Measurements from ENCODE around the gene GRM1.

GRM1 gene

DNA sequence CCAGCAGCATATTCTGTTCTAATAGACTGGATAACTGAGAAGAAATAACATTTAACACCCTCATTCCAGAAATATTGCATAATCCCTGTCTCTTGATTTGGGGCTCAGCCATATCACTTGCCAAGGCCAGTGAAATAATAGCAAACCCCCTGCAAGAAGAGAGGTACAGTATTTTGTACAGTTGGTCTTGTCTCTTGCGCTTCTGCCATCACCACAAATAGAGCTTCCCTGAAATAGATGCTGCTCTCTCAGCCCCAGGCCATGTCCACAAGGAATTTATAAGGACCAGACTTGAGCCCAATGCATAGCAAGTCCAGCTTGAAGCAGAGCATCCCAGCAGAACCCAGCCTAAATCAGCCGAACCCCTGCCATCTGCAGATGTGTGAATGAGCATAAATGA lies 254.0 kb downstream of the GRM1 start:
- DNase-seq = no peak

DNA sequence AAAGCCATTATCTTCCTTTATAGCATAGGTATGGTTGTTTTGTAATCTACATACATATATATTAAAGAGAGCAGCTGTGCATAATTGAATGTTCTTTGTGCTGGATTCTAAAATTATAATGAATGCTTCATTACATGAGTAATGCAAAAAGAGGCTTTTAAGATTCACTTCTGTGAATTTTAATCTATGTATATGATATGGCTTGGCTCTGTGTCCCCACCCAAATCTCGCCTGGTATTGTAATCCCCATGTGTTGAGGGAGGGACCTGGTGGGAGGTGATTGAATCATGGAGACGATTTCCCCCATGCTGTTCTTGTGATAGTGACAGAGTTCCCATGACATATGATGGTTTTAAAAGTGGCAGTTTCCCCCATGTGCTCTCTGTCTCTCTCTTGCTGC lies 255.4 kb downstream of the GRM1 start:
- no peak for DNase-seq

DNA sequence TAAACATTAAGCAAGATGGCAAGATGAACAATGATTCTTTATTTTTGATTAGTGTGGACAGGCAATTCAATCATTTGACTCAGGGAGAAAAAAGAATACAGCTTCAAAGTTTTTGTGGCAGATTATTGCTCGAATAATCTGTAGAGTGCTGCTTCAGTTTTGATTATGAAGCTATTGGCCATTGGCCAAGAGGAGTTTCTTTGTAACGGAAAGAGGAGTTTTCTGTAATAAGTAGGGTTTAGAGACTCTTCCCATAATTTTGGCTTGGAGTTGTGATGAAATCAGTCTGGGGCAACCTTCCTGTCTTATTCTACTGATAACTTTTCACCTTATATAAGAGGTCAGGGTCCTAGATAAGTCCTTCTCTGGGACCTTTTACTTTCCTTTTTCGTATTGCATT lies 258.1 kb downstream of the GRM1 start:
- no peak for DNase-seq

DNA sequence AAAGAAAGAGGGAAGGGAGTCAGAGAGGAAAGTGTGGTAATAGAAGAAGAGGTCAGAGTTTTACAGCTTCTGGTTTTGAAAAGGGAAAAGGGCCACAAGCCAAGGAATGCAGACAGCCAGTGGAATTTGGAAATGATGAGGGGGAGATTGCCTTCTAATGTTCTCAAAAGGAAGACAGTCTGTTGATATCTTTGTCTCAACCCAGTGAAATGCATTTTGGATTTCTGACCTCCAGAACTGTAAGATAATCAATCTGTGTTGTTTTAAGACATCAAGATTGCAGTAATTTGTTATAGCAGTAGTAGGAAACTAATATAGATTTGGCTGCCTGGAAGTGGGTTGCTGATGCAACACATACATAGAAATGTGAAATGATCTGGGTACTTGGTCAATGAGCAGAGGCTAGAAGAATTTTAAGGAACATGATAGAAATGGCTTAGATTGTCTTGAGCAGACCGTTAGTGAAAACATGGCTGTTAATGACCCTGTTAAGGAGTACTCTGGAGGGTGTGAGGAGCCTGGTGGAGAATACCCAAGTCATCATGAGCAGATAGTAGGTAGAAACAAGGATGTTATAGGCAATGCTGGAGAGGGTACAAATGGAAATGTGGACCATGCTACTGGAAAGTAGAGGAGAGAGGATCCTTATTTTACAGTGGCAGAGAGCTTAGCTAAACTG lies 259.0 kb downstream of the GRM1 start:
- no peak for DNase-seq

DNA sequence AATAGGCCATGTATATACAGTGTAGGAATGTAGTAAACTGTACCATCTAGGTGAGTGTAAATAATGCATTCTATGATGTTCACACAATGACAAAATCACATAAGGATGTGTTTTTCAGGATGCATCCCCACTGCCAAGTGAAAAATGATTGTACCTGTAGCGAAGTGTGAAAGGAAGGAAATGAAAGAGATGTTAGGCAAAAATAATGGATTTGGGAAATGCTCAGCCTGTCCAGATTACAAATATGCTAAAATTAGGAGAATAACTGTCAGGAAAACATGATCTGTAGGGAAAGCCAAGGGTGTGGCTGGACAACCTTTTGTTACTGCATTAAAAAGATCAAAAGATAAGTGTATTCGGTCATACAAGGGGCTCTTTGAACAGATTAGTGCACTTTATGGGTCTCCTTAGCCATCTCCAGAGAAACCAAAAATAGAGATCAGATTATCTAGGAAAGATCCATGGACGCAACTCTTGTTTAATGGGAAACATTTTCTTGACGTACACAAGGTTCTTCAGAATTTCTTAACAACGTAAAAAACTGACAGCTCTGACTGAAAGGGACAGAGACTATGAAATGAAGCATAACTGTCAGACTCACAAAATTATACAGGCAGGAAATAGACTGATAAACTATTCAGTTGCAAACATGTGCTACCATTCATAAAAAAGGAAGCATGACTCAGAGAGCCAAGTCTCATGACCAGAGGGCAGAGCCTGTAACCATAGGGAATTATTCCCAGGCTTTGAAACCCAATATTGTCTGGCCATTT lies 261.1 kb downstream of the GRM1 start:
- no peak for DNase-seq

DNA sequence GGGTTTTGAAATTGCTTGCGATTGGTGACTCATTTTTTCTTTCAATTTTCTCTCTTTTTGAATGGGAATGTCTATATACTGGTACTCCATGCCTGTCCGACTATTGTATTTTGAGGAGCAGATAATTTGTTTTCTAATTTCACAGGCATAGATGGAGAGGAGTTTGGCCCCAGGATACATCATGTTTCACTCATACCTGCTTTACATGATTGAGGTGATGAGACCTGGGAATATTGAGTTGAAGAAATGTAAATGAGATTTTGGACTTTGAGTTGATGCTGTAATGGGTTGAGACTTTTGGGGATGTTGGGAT lies 261.7 kb downstream of the GRM1 start:
- no peak for DNase-seq

DNA sequence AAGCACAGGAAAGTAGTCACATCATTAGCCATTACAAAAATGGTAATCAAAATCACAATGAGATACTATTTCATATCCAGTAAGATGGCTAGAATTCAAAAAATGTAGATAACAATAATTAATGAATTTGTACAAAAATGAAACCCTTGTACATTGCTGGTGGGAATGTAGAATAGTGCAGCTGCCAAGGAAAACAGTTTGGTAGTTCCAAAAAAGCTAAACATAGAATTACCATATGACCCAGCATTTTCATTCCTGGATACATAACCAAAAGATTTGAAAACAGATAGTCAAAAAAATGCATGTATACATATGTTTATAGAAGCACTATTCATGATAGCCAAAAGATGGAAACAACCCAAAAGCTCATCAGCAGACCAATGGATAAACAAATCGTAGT lies 263.6 kb downstream of the GRM1 start:
- no peak for DNase-seq

DNA sequence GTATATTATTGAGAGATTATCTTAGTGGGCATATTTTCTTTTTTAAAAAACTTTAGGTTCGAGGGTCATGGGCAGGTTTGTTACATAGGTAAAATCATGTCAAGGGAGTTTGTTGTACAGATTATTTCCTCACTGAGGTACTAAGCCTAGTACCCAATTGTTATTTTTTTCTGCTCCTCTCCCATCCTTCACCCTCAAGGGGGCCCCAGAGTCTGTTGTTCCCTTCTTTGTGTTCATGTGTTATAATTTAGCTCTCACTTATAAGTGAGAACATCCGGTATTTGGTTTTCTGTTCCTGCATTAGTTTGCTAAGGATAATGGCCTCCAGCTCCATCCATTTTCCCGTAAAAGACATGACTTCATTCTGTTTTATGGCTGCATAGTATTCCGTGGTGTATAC lies 266.8 kb downstream of the GRM1 start:
- DNase-seq = no peak

DNA sequence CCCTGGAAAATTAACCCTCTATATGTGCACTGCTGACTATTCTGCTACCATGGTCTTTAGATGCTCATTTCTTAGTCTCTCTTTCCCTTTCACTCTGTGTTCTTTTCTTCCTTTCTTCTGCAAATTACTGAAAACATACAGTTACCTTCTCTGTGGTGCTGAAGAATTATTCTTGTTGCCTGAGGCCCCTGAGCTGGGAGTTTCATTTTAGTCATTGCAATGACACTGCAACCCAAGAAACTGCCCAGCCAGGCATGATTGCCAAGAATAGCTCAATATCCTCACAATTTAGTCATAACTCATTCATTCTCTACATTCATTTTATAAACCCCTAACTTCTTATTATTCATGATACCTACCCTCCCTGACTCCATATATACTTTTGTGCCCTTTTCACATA lies 269.0 kb downstream of the GRM1 start:
- DNase-seq = no peak

DNA sequence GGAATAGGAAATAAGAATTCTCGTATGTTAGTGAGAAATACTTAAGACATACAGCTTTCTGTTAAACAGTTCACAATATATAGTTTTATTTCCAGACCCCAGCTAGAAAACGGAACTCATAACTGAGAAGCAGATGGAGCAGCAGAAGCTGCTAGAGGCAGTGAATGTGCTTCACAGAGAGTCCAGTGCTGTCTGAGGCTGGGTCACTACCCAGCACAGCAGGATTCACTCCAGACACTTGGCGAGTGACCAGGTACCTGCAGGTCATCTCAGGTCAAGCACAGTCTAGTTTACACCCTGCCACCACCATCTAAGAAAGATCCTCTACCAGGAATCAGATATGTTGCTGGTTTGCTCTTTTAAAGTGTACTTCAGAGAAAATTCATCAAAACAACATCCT lies 271.7 kb downstream of the GRM1 start:
- no peak for DNase-seq

DNA sequence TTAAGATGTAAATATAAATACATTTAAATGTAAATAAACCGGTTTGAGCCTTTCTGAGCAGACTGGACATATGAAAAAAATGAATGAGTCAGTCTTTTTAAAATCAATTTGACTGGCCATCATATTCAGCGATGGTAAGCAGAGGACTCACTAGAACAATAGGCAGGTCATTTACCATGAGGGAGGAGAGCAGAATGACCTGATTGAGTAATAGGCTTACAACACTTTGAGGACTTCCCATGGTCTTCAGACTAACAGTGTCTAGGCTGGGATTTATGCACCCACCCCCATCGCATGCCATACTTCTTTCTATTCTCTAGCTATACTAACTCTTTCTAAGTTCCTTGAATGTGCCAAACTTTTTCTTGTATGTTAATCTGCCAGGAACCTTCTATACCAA lies 272.9 kb downstream of the GRM1 start:
- no peak for DNase-seq

DNA sequence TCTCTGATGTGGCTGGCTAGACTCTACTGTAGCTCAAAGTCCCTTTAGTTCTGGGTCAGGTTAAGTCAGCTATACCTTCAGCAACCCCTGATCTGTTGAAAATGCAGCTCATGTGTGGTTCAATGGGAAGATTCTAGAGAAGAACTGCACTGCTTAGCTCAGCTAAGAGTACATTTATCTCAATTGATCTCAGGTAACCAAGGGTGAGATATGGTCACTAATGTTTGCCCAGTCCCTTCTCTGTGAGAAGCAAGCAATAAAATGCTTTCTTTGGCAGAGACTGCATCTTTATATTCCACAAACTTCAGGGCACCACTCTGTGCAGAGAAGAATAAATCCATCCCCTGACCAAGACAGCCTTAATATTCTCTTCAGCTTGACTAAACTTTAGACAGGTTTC lies 274.1 kb downstream of the GRM1 start:
- no peak for DNase-seq

DNA sequence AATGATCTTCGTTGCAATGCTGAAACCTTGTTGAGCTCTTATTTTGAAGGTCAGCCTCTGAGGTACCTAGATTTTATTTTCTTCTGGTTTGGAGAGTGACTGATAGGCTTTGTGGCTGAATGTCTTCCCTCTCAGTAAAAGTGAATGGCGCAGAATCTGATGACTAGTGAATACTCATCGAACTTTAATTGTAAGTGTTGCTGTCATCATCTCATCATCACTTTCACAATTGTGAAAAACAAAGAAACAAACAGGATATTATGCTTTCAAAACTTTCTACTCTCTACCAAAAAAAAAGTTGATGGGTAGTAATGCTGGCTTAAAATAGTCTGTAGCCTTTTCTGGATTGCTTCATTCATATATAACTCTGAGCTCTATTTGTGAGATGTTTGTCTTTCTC lies 275.3 kb downstream of the GRM1 start:
- no peak for DNase-seq

DNA sequence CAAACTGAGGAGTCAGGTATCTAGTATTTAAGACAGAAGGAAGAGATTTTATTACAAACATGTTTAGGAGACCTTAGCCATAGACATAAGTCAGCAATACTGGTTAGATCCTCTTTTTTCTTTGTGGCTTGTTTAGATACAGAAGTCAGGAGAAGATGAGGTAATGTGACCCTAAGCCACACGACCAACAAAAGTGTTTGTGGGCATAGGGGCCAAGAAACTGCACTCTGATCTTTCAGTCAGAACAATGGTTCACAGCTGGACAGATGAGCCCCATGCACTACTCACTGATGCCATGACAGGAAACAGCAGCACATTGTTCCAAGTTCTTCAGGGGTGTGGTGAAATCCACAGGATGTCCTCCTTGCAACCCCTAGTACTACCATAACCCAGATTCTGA lies 276.2 kb downstream of the GRM1 start:
- DNase-seq = no peak

DNA sequence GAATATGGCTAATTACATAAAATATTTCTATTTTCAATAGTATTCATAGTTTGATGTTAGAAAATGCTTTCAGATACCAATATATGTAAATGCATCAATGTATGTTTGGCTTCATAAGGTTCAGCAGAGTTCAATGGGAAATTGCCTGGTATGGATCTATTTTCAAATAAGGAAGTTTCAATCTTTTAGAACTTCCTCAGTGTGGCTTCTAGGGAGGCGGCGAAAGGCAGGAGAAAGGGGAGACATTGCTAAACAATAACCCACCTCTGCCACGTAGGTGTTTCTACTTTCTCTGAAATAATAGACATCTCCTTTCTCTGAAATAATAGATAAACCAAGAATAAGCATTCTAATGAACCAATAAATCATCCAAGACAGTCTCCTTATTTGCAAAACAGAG lies 277.1 kb downstream of the GRM1 start:
- DNase-seq = no peak

DNA sequence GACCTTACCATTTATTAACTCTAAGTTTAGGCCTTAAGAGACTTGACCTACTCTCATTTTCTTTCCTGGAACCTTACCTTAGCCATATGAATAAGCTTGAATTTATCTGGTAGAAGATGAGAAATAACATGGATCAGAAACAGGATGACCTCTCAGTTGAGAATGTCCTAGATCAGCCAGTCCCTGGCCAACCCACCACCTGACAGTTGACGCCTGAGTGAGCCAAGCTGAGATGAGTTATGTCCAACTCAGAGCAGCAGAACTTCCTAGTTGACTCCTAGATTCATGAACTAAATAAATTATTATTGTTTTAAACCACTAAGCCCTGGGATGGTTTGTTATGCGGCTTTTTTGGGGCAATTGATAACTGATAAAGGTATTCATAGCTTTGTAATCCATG lies 281.8 kb downstream of the GRM1 start:
- no peak for DNase-seq

DNA sequence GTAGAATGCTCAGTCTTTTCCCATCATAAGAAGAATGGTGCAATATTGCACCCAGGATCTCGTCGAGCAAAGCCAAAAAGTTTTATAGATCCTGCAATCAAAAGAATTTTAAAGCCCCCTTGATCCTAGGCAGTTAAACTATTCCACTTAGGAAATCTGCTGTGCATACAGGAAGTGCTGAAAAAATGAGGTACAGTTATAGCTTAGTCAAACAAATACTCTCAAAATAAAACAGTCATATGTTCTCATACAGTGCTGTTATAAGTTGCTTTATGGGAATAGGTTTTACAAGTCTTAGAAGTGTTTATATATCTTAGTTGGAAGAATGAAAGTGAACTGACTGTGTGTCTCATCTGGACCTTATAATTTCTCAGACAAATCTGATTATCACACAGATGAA lies 282.2 kb downstream of the GRM1 start:
- no peak for DNase-seq

DNA sequence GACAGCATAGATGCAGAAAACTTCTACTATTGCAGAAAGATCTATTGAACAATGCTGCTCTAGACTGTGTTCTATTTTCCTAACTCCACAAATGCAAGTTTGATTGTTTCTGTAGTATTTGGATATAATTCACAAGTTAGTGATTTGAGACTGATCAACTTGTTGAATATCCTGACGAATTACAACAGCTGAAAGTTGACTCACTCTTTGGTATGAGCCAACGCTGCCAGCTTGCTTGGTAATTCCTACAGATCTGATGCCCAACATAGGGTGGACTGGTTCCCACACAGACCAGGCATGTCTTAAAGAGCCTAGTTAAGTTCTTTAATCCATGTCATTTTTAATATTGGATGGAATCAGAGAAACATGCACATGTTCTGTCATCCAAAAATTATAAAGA lies 283.7 kb downstream of the GRM1 start:
- no peak for DNase-seq

DNA sequence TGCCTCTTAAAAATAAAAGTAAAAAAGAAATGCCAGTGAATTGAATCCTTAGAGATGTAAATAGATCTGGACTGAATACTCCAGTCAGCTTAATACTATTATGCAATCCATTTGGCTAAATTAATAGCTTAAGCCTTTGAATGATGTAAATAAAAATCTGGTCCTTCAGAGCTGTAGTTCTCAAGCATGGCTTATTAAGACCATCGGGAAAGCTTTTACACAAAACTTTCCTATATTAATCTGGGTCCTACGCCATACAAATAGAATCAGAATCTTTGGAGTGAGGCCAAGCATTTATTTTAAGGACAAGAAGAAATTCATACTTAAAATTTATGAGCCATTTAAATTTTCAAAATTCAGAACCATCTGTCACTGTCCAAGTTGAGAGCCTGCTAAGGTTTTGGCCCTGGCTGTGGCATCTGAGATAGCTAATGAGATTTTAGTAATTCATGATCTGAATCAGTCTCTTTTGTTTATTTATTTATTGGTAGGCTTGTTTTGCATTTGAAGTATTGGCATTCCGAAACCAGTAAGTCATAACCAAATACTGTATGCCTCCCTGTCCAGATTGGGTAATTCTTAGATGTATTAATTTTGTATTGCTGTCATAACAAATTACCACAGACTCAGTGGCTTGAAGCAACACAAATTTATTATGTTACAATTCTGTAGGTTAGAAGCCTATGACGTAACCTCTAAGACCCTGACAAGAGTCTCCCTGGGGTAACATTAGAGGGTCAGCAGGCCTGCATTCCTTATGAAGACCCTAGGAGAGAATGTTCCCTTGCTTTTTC lies 286.7 kb downstream of the GRM1 start:
- no peak for DNase-seq

DNA sequence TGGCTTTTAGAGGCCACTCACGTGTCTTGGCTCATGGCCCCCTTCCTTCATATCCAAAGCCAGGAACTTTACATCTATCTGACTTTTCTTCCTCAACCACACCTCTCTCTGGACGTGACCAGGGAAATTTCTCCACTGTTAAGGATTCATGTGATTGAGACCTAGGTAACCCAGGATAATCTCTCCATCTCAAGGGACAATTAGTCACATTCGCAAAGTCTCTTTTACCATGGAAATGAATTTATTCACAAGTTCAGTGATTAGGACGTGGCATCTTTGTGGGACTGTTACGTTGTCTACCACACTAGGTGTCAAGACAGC lies 287.3 kb downstream of the GRM1 start:
- no peak for DNase-seq

DNA sequence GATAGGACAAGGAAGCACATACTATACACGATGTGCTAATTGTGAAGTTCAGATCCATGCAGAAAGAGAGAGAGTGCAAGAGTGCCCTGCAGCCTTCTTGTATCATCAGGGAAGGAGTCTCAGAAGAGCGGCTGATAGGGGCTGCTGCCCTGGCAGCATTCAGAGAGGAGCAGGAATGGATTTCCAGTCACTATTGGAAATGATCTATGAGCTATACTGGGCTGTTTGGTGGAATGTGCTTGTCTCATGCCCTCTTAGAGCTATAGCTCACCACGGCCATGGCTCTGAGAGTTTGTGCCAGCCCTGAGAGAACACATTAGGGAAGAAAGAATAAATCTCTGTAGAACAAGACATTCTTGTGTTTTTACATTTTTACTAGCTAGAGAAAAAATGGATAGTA lies 302.2 kb downstream of the GRM1 start:
- no peak for DNase-seq

DNA sequence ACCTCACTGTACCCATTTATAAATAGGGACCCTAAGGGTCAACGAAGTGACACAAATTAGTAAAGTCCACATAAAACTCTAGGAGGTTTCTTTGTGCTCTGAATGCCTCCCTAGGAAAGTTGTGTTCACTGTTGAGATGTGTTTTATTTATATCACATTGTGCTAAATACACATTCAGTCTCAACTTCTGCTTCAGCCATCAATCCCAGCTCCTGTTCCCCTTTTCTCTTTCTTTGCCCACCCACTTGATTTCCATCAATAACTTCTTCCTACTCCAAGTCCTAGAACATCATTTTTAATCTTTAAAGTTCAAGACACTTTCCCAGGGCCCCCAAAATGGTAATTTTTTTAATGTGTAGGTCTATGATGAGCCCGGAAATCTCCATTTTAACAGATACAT lies 306.5 kb downstream of the GRM1 start:
- DNase-seq = no peak

DNA sequence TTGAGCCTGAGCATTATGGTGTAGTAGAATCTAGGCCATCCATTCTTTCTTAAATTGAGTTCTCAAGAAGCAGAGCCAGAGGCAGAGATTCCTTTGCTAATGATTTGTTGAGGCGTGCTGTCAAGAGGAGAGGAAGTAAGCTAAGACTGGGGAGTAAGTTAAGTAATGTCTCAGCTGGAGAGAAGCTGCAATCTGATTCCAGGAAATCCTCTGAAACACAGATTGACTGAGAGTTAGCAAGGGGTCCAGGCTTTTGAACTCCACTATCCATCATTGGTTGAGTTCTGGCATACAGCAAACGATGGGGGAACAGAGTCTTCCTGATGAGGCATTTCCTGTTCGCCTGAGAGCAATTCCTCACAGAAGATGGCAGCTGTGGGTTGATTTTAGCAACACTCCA lies 307.3 kb downstream of the GRM1 start:
- DNase-seq = no peak

DNA sequence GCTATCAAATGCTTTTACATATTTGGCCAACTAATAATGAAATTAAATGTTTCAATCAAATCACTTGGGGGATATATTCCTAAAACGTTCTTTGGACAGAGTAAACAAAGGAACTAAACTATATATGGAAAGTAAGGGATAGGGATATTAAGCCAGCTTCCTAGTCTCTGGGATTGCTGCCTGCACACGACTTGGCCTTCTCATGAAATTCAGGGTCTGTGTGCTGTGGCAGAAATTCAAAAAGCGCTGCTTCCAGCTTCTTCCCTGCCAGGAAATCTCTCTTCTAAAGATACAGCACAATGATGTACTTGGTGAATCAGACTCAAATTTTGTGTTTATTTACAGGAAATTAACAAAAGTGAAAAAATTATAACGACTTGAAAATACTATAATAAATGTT lies 308.5 kb downstream of the GRM1 start:
- DNase-seq = no peak

DNA sequence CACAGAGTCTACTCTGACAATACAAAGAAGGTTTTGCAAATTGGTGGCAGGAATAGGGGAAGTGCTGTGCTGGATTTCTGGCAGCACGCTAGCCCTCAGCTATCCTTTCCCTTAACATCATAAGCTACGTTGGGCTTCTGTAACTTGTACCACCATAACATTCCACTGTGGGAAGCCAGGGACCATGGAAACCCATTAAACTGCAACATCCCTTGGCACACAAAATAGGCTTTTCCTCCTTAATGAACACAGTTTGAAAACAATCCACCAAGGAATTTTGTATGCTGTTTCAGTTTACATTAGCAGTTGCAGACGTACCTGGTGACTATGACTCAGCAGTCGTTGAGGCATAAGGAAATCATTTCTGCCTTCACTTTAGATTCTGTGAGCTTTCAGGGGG lies 310.9 kb downstream of the GRM1 start:
- DNase-seq = no peak
